ENCODE measurements around the gene TBX10. TPM values are rescaled to one million over a fixed set of nuclear protein-coding genes. Genes with fewer than 3 reads are reported as not detected.

TBX10 gene
- total RNA-seq, 3 donors from 2014 or later, result not detected

- Histone ChIP-seq H3K4me1 (peaks cover 0 to 8% of the 10 kb centered on the region in 2 donors), H3K4me3 (no peak overlapping the region), H3K27me3 (no peaks in the 10 kb centered on the region), H3K27ac (no peak overlapping the region), H3K36me3 (no peaks in the 10 kb centered on the region), H3K9me3 (no peaks in the 10 kb centered on the region)
- no peak for TF ChIP-seq CTCF (IDR thresholded peaks at IDR 0.05)
- no peak for TF ChIP-seq POLR2A (IDR thresholded peaks at IDR 0.05)
- no peak for TF ChIP-seq POLR2AphosphoS5 (IDR thresholded peaks at IDR 0.05)
- DNase-seq (ENCODE audit: low spot score in 2 of 2), result no peak
- intact Hi-C loops (cut with DNase I; ENCODE audit: low total_unique reads), result no loop called here
Observed at GRCh38 chr11:67611165-67611564, 28.4 kb downstream of the TBX10 start.

GRCh38 chr11:67610302-67610868 is 29.2 kb downstream of the TBX10 start:
- Histone ChIP-seq H3K27me3 (no peaks in the 10 kb centered on the region), H3K27ac (no peak overlapping the region), H3K4me3 (no peak overlapping the region), H3K9me3 (no peaks in the 10 kb centered on the region), H3K36me3 (no peaks in the 10 kb centered on the region), H3K4me1 (peaks cover 0 to 8% of the 10 kb centered on the region in 2 donors)
- TF ChIP-seq CTCF (IDR thresholded peaks at IDR 0.05) (no peak), POLR2A (IDR thresholded peaks at IDR 0.05) (no peak), POLR2AphosphoS5 (IDR thresholded peaks at IDR 0.05) (no peak)
- DNase-seq (ENCODE audit: low spot score in 2 of 2), result no peak
- intact Hi-C loops (cut with DNase I; ENCODE audit: low total_unique reads), result no loop called here

GRCh38 chr11:67609316-67609715 is 30.2 kb downstream of the TBX10 start:
- Histone ChIP-seq H3K4me1 (peaks cover 0 to 6% of the 10 kb centered on the region in 2 donors), H3K36me3 (no peaks in the 10 kb centered on the region), H3K9me3 (no peaks in the 10 kb centered on the region), H3K27me3 (no peaks in the 10 kb centered on the region), H3K4me3 (no peak overlapping the region), H3K27ac (no peak overlapping the region)
- DNase-seq (ENCODE audit: low spot score in 2 of 2), result no peak
- TF ChIP-seq CTCF (IDR thresholded peaks at IDR 0.05) (no peak), POLR2AphosphoS5 (IDR thresholded peaks at IDR 0.05) (no peak), POLR2A (IDR thresholded peaks at IDR 0.05) (no peak)
- intact Hi-C loops (cut with DNase I; ENCODE audit: low total_unique reads), result no loop called here

GRCh38 chr11:67608486-67608885 is 31.1 kb downstream of the TBX10 start:
- no peak for DNase-seq (ENCODE audit: low spot score in 2 of 2)
- Histone ChIP-seq H3K9me3 (no peaks in the 10 kb centered on the region), H3K4me3 (no peak overlapping the region), H3K27ac (no peak overlapping the region), H3K4me1 (no peaks in the 10 kb centered on the region), H3K27me3 (no peaks in the 10 kb centered on the region), H3K36me3 (no peaks in the 10 kb centered on the region)
- intact Hi-C loops (cut with DNase I; ENCODE audit: low total_unique reads), result no loop called here
- TF ChIP-seq POLR2A (IDR thresholded peaks at IDR 0.05) (no peak), POLR2AphosphoS5 (IDR thresholded peaks at IDR 0.05) (no peak), CTCF (IDR thresholded peaks at IDR 0.05) (no peak)

GRCh38 chr11:67607507-67607906 is 32.1 kb downstream of the TBX10 start:
- Histone ChIP-seq H3K4me3 (peak overlapping the region; percentile 98 to 100 (median 99)), H3K27ac (peak overlapping the region; percentile 9 to 88)
- intact Hi-C loops (cut with DNase I; ENCODE audit: low total_unique reads), result no loop called here

More at GRCh38 chr11:67607507-67607906, 32.1 kb downstream of the TBX10 start:
- TF ChIP-seq POLR2AphosphoS5 (IDR thresholded peaks at IDR 0.05), result no peak
- no peak for TF ChIP-seq CTCF (IDR thresholded peaks at IDR 0.05)
- no peak for TF ChIP-seq POLR2A (IDR thresholded peaks at IDR 0.05)
- Histone ChIP-seq H3K9me3 (no peaks in the 10 kb centered on the region), H3K36me3 (no peaks in the 10 kb centered on the region), H3K27me3 (no peaks in the 10 kb centered on the region), H3K4me1 (no peaks in the 10 kb centered on the region)
- no peak for DNase-seq (ENCODE audit: low spot score in 2 of 2)
